Tibial nerve (tissue), 4 donors: ENCODE measurements around the gene SEC11A.

Experiments
- EP300 ChIP-seq, 2 donors: sonication (generic); formaldehyde crosslinking; IDR thresholded peaks; one replicate each; pipeline ENCODE4 v1.6.1; 2017; ENCODE audit warnings: antibody characterized with exemption in 2 of 2, mild to moderate bottlenecking in 1 of 2
- POLR2A ChIP-seq, 2 donors: fragments of 450-650 bp; IDR thresholded peaks; one replicate each; pipeline ENCODE4 v1.6.1; 2017; ENCODE audit warnings: antibody characterized with exemption in 2 of 2, mild to moderate bottlenecking in 2 of 2, moderate library complexity in 2 of 2
- TF ChIP-seq, protein P1 (sequence below), 5 experiments: fragments of 200-600 bp in 3 of 5; fragments of 450-650 bp in 2 of 5; sonication (generic) in 3 of 5; IDR thresholded peaks; one replicate each; pipeline ENCODE4 v1.5.1; 2016 to 2019; ENCODE audit warnings: antibody characterized with exemption in 5 of 5, mild to moderate bottlenecking in 3 of 5, moderate library complexity in 2 of 5

DNA sequence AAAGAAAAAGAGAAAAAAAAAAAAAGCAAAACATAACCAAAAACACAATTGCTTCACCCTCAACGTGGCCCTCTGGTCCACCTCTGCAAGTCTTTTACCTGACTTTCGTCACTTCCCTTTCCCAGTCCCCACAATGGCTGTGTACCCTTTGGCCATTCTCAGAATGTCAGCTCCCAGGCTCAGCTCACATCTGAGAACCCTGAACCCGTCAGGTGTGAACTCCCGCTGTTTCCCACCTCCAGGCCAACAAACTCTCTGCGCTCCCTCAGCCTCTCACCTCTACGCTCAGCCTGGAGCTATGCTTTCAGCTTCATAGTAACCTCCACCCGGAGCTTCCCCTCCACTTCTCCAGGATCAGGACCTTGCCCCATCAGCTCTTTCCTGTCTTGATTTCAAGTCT lies 91.6 kb downstream of the SEC11A start:
- TF ChIP-seq EP300 (IDR thresholded peaks at IDR 0.05) (no peak), POLR2A (IDR thresholded peaks at IDR 0.05) (no peak)
- TF ChIP-seq, protein P1, sequence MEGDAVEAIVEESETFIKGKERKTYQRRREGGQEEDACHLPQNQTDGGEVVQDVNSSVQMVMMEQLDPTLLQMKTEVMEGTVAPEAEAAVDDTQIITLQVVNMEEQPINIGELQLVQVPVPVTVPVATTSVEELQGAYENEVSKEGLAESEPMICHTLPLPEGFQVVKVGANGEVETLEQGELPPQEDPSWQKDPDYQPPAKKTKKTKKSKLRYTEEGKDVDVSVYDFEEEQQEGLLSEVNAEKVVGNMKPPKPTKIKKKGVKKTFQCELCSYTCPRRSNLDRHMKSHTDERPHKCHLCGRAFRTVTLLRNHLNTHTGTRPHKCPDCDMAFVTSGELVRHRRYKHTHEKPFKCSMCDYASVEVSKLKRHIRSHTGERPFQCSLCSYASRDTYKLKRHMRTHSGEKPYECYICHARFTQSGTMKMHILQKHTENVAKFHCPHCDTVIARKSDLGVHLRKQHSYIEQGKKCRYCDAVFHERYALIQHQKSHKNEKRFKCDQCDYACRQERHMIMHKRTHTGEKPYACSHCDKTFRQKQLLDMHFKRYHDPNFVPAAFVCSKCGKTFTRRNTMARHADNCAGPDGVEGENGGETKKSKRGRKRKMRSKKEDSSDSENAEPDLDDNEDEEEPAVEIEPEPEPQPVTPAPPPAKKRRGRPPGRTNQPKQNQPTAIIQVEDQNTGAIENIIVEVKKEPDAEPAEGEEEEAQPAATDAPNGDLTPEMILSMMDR (IDR thresholded peaks at IDR 0.05): no peak
